HCT116 (cell line): Measurements from ENCODE around the gene HSD17B7. TPM values are rescaled to one million over a fixed set of nuclear protein-coding genes. Genes with fewer than 3 reads are reported as not detected.
A peak's percentile ranks its signal among the peaks of the same experiment; 100 is the strongest.

ENCODE experiments used
- ATAC-seq: fragments of 200-7000 bp; cut with Tn5 transposase; 2 replicates; pipeline ENCODE4 v1.9.1; 2020; ENCODE audit warnings: mild to moderate bottlenecking, moderate library complexity
- BruUV-seq: library from RNA; stranded (reverse); fragments of 400-500 nt; replicated peaks from 2 replicates; lab custom pipeline; 2021; lab: Mats Ljungman, UMichigan
- CTCF ChIA-PET: fragments of 300-600 bp; sonication (Branson Sonifier 250); formaldehyde crosslinking; loops from one replicate; lab custom pipeline; 2021; ENCODE audit warnings: antibody characterized with exemption; lab: Charles Lee
- POLR2A ChIA-PET: fragments of 300-600, 350-600 bp; sonication (Branson Sonifier 250); formaldehyde crosslinking; loops from one replicate; lab custom pipeline; 2021; ENCODE audit warnings: antibody characterized with exemption; lab: Charles Lee
- RAD21 ChIA-PET, 2 experiments: fragments of 300-600 bp; sonication (Branson Sonifier 250); formaldehyde crosslinking; loops; one replicate each; lab custom pipeline; 2023; ENCODE audit warnings: low total read pairs in 2 of 2; ENCODE audit not compliant: uncharacterized antibody in 2 of 2, unreplicated experiment in 2 of 2, low non-redundant PET in 1 of 2; lab: Charles Lee
- DNase-seq: peaks from one replicate; pipeline ENCODE4 v3.0.0-alpha.2; 2010; ENCODE audit warnings: low read depth, low spot score
- H2AFZ ChIP-seq: fragments of 200-600 bp; shearing (Covaris generic), sonication (generic); 2 replicates; pipeline ENCODE4 v1.6.1; 2017; ENCODE audit warnings: low read depth, mixed run types, mixed read lengths, antibody characterized with exemption, low read length; ENCODE audit not compliant: poor library complexity, severe bottlenecking
- H3K27ac ChIP-seq: 2 replicates; pipeline ENCODE4 v1.5.1; 2012; ENCODE audit warnings: low read depth, low read length
- H3K27me3 ChIP-seq: fragments of 200-600 bp; sonication (generic); 2 replicates; pipeline ENCODE4 v1.6.1; 2016; ENCODE audit warnings: mixed run types, low read length, mixed read lengths; ENCODE audit not compliant: insufficient read depth
- H3K36me3 ChIP-seq, 2 experiments: fragments of 200-500 bp in 1 of 2; fragments of 200-600 bp in 1 of 2; sonication (Bioruptor generic) in 1 of 2; sonication (generic) in 1 of 2; 2 replicates each; pipeline versions ENCODE4 v1.5.1 to v1.6.1; 2014 to 2016; ENCODE audit warnings: low read length in 2 of 2, inconsistent platforms in 1 of 2, mixed read lengths in 1 of 2, mixed run types in 1 of 2; ENCODE audit not compliant: insufficient read depth in 2 of 2, control insufficient read depth in 1 of 2
- H3K4me1 ChIP-seq, 2 experiments: fragments of 200-600 bp in 1 of 2; sonication (generic) in 1 of 2; 2 replicates each; pipeline versions ENCODE4 v1.5.1 to v1.6.1; 2012 to 2017; ENCODE audit warnings: low read length in 2 of 2, inconsistent platforms in 1 of 2, mild to moderate bottlenecking in 1 of 2, mixed read lengths in 1 of 2, mixed run types in 1 of 2, moderate library complexity in 1 of 2; ENCODE audit not compliant: insufficient read depth in 2 of 2, control insufficient read depth in 1 of 2
- H3K4me2 ChIP-seq: fragments of 200-600 bp; sonication (generic); 2 replicates; pipeline ENCODE4 v1.6.1; 2017; ENCODE audit warnings: mixed run types, low read length, mixed read lengths
- H3K4me3 ChIP-seq, 2 experiments: fragments of 200-600 bp in 1 of 2; sonication (generic) in 1 of 2; replicated peaks in 1 of 2; 2 replicates each; pipeline ENCODE4 v1.5.1; 2011 to 2016; ENCODE audit warnings: low read length in 2 of 2, control low read depth in 1 of 2, low read depth in 1 of 2, mild to moderate bottlenecking in 1 of 2, mixed read lengths in 1 of 2, mixed run types in 1 of 2
- H3K79me2 ChIP-seq: fragments of 200-600 bp; sonication (generic); 2 replicates; pipeline ENCODE4 v1.6.1; 2017; ENCODE audit warnings: mild to moderate bottlenecking, mixed run types, low read length, moderate library complexity, mixed read lengths; ENCODE audit not compliant: insufficient read depth
- H3K9ac ChIP-seq: fragments of 200-600 bp; sonication (generic); 2 replicates; pipeline ENCODE4 v1.6.1; 2016; ENCODE audit warnings: low read length, mixed read lengths
- H3K9me2 ChIP-seq: fragments of 200-600 bp; sonication (generic), shearing (Covaris generic); 2 replicates; pipeline ENCODE4 v1.6.1; 2017; ENCODE audit warnings: mixed run types, mild to moderate bottlenecking, moderate library complexity; ENCODE audit not compliant: insufficient read depth
- H3K9me3 ChIP-seq, 2 experiments: fragments of 200-500 bp in 1 of 2; fragments of 200-600 bp in 1 of 2; sonication (Bioruptor generic) in 1 of 2; sonication (generic) in 1 of 2; 2 replicates each; pipeline ENCODE4 v1.6.1; 2014 to 2017; ENCODE audit warnings: low read length in 2 of 2, mixed read lengths in 2 of 2, inconsistent platforms in 1 of 2, low read depth in 1 of 2, mild to moderate bottlenecking in 1 of 2, mixed run types in 1 of 2, moderate library complexity in 1 of 2; ENCODE audit not compliant: control insufficient read depth in 1 of 2, insufficient read depth in 1 of 2
- H4K20me1 ChIP-seq: fragments of 200-600 bp; sonication (generic), shearing (Covaris generic); 2 replicates; pipeline ENCODE4 v1.6.1; 2017; ENCODE audit warnings: mixed run types, mild to moderate bottlenecking, moderate library complexity; ENCODE audit not compliant: insufficient read depth
- ATF3 ChIP-seq: IDR thresholded peaks from 2 replicates; pipeline ENCODE4 v1.6.1; 2012
- CBX3 ChIP-seq: IDR thresholded peaks from 2 replicates; pipeline ENCODE4 v1.6.1; 2012; ENCODE audit warnings: low read depth
- CTCF ChIP-seq, 3 experiments: fragments of 200-600 bp in 1 of 3; sonication (generic) in 1 of 3; IDR thresholded peaks in 2 of 3; conservative IDR thresholded peaks in 1 of 3; 2 replicates each; pipeline ENCODE4 v1.5.1; 2012 to 2017; ENCODE audit warnings: low read depth in 2 of 3, low read length in 2 of 3, antibody characterized with exemption in 1 of 3, borderline replicate concordance in 1 of 3, control low read depth in 1 of 3, mild to moderate bottlenecking in 1 of 3, mixed read lengths in 1 of 3, mixed run types in 1 of 3, moderate library complexity in 1 of 3; ENCODE audit not compliant: insufficient read depth in 1 of 3
- ELF1 ChIP-seq: IDR thresholded peaks from 2 replicates; pipeline ENCODE4 v1.6.1; 2012; ENCODE audit warnings: low read depth, borderline replicate concordance
- EZH2 ChIP-seq: fragments of 200-600 bp; sonication (generic); IDR thresholded peaks from 2 replicates; pipeline ENCODE4 v1.6.1; 2017; ENCODE audit warnings: antibody characterized with exemption, mixed run types
- FOSL1 ChIP-seq: IDR thresholded peaks from 2 replicates; pipeline ENCODE4 v1.6.1; 2012; ENCODE audit warnings: low read depth
- MAX ChIP-seq: IDR thresholded peaks from 2 replicates; pipeline ENCODE4 v1.6.1; 2012
- POLR2A ChIP-seq: IDR thresholded peaks from 2 replicates; pipeline ENCODE4 v1.7.0; 2011; ENCODE audit warnings: borderline replicate concordance; ENCODE audit not compliant: insufficient read depth, insufficient read length; ENCODE audit errors: extremely low read depth
- RAD21 ChIP-seq: IDR thresholded peaks from 2 replicates; pipeline ENCODE4 v1.6.1; 2012; ENCODE audit warnings: low read depth, mild to moderate bottlenecking
- TCF7L2 ChIP-seq: IDR thresholded peaks from 2 replicates; pipeline ENCODE4 v1.7.0; 2011; ENCODE audit warnings: borderline replicate concordance, inconsistent platforms; ENCODE audit not compliant: insufficient read depth, insufficient read length; ENCODE audit errors: extremely low read depth
- ZFX ChIP-seq: fragments of 450-650 bp; IDR thresholded peaks from 2 replicates; pipeline ENCODE4 v1.6.1; 2017
- ZNF274 ChIP-seq: fragments of 200-500 bp; sonication (Bioruptor generic); IDR thresholded peaks from 2 replicates; pipeline ENCODE4 v1.6.1; 2014; ENCODE audit warnings: mild to moderate bottlenecking, low read depth, low read length, inconsistent platforms
- intact Hi-C: fragments of 100-400 bp; cut with micrococcal nuclease; formaldehyde crosslinking; loops from 2 replicates; pipeline ENCODE4 v1.10.0; 2022
- total RNA-seq: library from RNA; stranded (reverse); gene quantifications from one replicate; pipeline ENCODE4 v1.2.1, GENCODE V29; 2021; ENCODE audit not compliant: unreplicated experiment

The HSD17B7 gene
- total RNA-seq, 1 experiment from 2014 or later: 22.6 TPM

- ChIA-PET RAD21 (no interaction called here), POLR2A (no interaction called here), CTCF (interaction anchor here (0.6 to 3.0 kb wide), 13 partner anchors 8 to 464 kb away, joined by 3 to 29 read pairs (median 4); partner anchors contain the start of gene RGS4)
- H3K4me1 ChIP-seq: peaks cover 16 to 26% of the 10 kb centered on the region in 2 experiments
- TF ChIP-seq ATF3: no peak
- TF ChIP-seq CBX3: 0 out of 2 replicates have a peak, but pooled peaks have one; percentile 40
- TF ChIP-seq RAD21: peak; percentile 84
- TF ChIP-seq ELF1: peak; percentile 75
- no peak for TF ChIP-seq EZH2
- TF ChIP-seq POLR2A: no peak
- TF ChIP-seq ZNF274: no peak
- TF ChIP-seq ZFX: no peak
- peak; percentile 32; the same call in 1 of the 2 replicates for TF ChIP-seq MAX
- TF ChIP-seq TCF7L2: no peak
- peak; percentile 75 to 85 (median 79) for TF ChIP-seq CTCF (IDR thresholded peaks at IDR 0.05 in 2 of 3, conservative IDR thresholded peaks at IDR 0.05 in 1 of 3; ENCODE audit: borderline replicate concordance in 1 of 3, insufficient read depth in 1 of 3, low read depth in 2 of 3, low read length in 2 of 3)
- TF ChIP-seq FOSL1: peak; percentile 34; the same call in 1 of the 2 replicates
- no peaks in the 10 kb centered on the region for H3K27me3 ChIP-seq
- H4K20me1 ChIP-seq: no peaks in the 10 kb centered on the region
- no peaks in the 10 kb centered on the region for H3K36me3 ChIP-seq
- H3K9me2 ChIP-seq: no peaks in the 10 kb centered on the region
- H3K9me3 ChIP-seq: no peaks in the 10 kb centered on the region
- DNase-seq: peak; percentile 77
- no peaks in the 10 kb centered on the region for H3K79me2 ChIP-seq
- H3K4me3 ChIP-seq: no peak overlapping the region
- H3K9ac ChIP-seq: no peak overlapping the region
- ATAC-seq: peak; percentile 91
- peak overlapping the region; percentile 84 for H2AFZ ChIP-seq
- intact Hi-C loops: loop anchor here (1.0 kb wide), 2 partner anchors 321 to 462 kb away; no protein-coding TSS in a partner anchor
- no peak overlapping the region for H3K27ac ChIP-seq
- no TSS peak for BruUV-seq
- no peak overlapping the region for H3K4me2 ChIP-seq
These were observed 63.9 kb downstream of the HSD17B7 start for GRCh38 chr1:162854245-162854882.
